GM10266 (cell line): Measurements from ENCODE around the gene DICER1.
"Not testable (repeated sequence)": the region's sequence is repeated elsewhere in the genome, so short reads cannot be mapped to it uniquely, and the experiment has no call there.

ENCODE experiments used
- DNase-seq: peaks from one replicate; pipeline ENCODE4 v3.0.0; 2012; ENCODE audit errors: extremely low spot score
- CTCF ChIP-seq: IDR thresholded peaks from 2 replicates; pipeline ENCODE4 v1.5.1; 2012; ENCODE audit warnings: mild to moderate bottlenecking, low read depth; ENCODE audit not compliant: control insufficient read depth, insufficient read depth; ENCODE audit errors: missing control alignments

The DICER1 gene

GRCh38 chr14:95185033-95185766, 27.9 kb upstream of the DICER1 start:
- DNase-seq, result no peak
- TF ChIP-seq CTCF, result no peak

DNA sequence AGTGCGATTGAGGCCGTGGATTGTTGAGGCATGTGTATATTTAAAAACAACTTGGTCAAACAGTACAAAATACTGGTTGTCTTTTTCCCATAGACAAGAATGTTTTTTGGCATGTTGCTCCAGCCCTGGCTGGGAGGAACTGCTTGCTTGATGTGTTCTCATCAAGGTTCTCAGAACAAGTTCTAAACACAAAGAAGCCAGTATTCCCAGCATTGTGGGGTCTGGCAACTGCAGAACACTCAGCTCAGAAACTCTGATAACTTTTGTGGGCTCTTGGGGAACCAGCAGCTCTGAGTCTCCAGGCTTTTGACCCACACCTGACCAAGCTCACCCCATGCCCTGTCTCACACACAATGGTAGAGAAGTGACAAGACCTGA, 27.1 kb upstream of the DICER1 start:
- no peak for DNase-seq
- TF ChIP-seq CTCF, result no peak

GRCh38 chr14:95183532-95184412, 26.4 kb upstream of the DICER1 start:
- TF ChIP-seq CTCF, result no peak
- no peak for DNase-seq

DNA sequence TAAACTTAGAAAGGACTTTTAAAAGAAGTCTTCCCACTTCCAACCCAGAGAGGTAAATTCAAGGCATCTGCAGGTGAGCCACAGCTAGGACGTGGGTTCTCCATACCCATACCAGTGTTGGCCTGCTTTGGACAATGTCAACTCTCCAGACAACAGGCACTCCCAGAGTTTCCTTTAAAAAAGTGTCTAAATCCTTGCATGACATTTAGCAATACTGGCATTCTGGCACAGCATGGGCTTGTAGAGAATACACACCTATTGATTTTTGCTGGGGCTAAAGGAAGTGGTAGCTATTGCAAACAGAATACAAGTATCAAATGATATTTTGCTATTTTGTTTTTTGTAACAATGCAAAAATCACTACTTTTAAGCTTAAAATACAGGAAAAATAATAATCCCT, 25.8 kb upstream of the DICER1 start:
- no peak for TF ChIP-seq CTCF
- no peak for DNase-seq

DNA sequence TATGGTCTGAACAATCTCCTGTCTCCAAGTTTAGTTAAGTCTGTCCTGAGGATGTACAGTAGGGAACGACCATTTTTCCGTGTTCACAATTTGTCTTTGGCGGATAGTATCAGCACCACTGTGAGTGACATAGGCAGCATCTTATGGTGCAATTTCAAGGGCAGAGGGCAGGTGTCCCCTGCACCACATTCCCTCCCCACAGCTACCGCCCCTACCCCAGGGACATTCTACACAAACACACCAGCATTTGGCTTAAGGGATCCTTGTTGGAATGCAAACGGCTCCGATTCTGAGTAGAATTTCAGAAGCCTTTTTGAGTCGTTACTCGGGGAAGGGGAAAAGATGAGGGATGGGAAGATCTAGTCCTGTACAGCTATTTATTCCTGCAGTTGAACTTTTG, 25.1 kb upstream of the DICER1 start:
- no peak for DNase-seq
- no peak for TF ChIP-seq CTCF

GRCh38 chr14:95180966-95181741, 23.8 kb upstream of the DICER1 start:
- no peak for TF ChIP-seq CTCF
- DNase-seq, result no peak

GRCh38 chr14:95175670-95176069, 18.3 kb upstream of the DICER1 start:
- DNase-seq, result not testable (repeated sequence)
